GM12872 (cell line): ENCODE data around the gene CORO2A.

Source experiments
- TF ChIP-seq, protein P1 (sequence below): IDR thresholded peaks from 3 replicates; pipeline ENCODE4 v1.5.1; 2011; ENCODE audit warnings: low read depth, mild to moderate bottlenecking, low read length, moderate library complexity; ENCODE audit not compliant: insufficient read depth

CORO2A gene

DNA sequence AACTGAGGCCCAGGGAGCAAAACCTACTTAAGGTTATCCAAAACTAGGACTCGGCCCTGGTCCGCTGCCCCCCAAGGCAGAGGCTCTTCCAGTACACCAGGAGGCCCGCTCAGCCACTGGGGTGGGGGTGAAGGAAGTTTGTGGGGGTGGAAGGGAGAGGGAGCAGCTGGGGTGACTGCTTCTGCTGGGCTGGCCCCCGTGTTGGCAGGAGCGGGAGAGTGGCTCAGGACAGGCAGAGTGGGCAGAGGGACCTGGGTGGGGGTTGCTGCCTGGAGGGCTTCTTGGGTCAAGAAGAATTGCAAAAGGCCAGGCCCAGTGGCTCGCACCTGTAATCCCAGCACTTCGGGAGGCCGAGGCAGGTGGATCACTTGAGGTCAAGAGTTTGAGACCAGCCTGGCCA is 65.2 kb downstream of the CORO2A start:
- TF ChIP-seq, protein P1, sequence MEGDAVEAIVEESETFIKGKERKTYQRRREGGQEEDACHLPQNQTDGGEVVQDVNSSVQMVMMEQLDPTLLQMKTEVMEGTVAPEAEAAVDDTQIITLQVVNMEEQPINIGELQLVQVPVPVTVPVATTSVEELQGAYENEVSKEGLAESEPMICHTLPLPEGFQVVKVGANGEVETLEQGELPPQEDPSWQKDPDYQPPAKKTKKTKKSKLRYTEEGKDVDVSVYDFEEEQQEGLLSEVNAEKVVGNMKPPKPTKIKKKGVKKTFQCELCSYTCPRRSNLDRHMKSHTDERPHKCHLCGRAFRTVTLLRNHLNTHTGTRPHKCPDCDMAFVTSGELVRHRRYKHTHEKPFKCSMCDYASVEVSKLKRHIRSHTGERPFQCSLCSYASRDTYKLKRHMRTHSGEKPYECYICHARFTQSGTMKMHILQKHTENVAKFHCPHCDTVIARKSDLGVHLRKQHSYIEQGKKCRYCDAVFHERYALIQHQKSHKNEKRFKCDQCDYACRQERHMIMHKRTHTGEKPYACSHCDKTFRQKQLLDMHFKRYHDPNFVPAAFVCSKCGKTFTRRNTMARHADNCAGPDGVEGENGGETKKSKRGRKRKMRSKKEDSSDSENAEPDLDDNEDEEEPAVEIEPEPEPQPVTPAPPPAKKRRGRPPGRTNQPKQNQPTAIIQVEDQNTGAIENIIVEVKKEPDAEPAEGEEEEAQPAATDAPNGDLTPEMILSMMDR, result no peak

DNA sequence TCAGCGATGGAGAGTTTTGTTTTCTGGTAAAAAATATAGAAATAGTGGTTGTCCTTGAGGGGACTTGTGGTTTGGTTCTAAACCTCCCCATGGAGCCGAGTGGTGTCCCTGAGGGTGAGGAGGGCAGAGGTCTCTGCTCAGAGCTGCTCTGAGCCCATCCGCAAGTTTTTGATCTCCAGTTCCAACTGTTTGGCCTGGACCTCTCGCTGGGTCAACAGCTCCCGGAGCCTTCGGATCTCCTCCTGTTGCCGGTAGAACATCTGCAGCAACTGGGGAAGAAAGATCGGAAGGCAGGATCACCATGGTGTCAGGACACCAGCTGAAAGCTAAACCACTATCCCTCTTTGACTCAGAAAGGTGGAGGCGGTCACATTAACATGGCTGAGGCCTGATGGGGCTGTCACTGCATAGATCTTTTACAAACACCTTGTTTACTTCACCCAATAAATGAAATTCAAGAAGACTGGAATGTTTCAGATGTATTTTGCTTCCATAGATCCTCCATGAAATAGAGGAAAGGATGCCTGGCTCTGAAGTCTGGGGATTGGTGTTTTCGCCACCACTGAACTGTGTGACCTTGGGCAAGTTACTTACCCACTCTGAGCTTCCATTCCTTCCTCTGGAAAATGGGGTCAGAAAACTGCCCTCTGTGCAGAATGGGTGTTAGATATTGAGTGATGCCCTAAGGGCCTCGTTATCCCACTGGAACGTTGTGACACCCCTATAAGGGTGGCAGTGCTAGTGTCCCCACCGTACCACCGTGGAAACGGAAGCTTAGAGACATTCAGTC is 67.6 kb downstream of the CORO2A start:
- TF ChIP-seq, protein P1, result no peak

DNA sequence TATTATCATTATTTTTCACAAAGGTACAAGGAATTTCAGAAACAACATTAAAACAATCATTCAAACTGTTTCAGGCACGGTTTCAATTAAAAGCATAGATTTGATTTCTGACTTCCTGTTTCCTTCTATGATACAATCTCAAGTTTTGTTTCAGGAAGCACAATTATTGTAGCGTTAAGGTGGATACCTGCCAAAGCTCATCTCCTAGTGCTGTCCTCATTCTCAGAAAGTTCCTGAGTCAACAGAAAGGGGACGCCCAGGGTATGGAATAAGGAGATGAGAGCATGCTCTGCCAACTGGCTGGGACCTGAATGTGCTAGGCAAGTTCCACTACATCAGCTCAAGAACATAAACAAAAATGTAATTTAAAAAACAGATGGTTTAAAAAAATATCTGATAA is 71.4 kb downstream of the CORO2A start:
- TF ChIP-seq, protein P1, result no peak

DNA sequence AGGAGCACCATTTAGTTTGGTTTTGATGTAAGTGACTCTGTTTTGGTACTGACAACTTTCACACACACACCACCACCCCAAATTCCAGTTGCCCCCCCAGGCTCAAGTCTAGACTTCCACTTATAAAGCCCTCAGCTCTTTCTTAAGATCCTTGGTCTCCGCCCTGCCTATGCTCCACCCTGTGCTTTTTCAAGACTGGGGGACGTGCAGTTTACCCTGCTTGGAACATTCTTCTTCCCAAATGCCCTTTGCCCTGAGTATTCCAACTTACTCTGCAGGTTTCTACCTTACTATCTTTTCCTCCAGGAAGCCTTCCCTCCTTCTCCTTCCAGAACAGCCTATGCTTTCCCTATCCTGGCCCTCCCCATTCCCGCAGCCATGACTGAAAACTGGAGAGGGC is 72.0 kb downstream of the CORO2A start:
- TF ChIP-seq, protein P1, result no peak

DNA sequence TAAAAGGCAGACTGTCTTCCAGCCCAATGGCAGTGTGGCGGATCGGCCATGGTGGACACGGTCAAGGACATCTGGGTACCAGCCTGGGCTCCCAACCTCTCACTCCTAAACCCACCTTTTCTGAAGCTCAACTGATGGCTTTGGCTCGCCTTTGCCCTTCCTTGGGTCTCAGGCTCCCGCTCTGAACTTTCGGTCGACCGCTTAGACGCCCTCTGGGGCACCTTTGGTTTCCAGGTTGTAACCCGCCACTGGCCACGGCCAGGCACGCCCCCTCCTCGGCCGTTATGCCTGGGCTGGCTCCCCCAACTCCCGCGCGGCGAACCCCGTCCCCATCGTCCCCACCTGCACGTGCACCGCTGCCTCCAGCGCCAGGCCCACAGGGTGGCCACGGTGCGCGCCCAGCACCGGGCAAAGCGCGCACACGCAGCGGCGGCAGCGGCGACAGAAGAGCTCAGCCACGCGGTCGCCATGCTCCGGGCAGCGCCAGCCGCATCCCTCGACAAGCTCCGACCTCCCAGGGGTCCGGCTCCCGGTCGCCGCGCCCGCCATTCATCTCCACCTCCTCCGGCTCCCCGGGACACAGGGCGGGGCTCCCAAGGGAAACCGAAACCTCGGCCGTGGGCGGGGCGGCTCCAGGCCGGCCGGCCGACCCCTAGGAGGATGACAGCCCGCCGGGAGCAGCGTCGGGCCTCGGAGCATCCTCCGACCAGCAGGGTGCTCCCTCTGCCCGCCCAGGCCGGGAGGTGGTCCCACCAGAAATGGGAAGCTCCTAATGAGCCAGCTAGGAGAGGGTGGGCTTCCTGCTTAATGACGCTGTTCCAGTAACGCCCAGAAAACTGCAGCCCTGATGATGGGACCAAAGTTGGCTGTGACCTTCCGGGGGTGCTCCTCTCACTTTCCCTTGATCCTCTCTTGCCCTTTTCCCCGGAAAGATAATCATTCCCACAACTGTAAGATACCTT is 73.5 kb downstream of the CORO2A start, which contains the start of gene TRIM14:
Gene TRIM14 (minus strand): TSS at position 583 of the 962 bp plus-strand sequence. CDS start 34 bp downstream, at position 549.
- TF ChIP-seq, protein P1, result peak; percentile 21; the same call in 1 of the 3 replicates

DNA sequence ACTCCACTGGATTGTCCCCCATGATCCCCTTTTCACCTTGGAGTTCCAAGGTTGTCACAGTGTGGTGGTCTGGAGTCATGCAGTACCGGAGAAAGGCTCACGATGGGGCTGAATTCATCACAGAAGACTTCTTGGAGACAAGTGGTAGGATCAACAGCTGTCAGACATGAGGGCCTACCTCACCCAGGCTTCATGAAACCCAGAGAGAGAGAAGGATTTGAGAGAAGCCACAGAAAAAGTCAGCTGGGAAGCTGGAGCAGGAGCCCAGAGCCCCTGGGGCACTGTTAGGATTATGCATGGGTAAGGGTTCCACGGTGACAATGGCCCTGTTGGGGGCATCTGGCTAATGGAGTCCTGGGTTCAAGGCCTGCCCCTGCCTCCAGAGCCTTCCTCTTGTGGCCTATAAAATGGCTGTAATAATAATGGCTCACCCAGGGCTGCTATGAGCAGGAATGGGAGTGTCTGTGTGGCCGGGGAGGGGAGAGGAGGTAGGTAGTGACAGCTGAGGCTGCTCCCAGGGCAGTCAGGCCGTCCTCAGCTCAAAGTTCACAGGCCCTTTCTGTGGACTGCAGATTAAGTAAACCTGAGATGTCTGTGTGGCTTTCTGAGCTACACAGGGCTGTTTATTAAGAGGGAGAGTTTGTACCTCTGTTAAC is 74.3 kb downstream of the CORO2A start:
- TF ChIP-seq, protein P1, result peak; percentile 24; the same call in 1 of the 3 replicates

DNA sequence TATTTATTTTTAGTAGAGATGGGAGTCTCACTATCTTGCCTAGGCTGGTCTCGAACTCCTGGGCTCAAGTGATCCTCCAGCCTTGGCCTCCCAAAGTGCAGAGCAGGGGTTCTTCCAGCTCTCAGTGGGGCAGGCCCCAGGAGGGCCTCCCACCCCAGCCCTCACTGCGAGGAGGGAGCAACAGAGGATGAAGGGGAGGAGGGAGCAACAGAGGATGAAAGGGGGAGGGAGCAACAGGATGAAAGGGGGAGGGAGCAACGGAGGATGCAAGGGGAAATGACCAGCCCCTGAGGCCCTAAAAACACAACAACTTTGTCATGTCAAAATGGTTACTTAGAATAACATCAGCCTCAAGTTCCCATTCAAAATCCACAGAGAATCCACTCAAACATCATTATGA is 83.4 kb downstream of the CORO2A start:
- TF ChIP-seq, protein P1, result no peak
